ENCODE measurements around the gene CKMT2.
A peak's percentile ranks its signal among the peaks of the same experiment; 100 is the strongest.

DNA sequence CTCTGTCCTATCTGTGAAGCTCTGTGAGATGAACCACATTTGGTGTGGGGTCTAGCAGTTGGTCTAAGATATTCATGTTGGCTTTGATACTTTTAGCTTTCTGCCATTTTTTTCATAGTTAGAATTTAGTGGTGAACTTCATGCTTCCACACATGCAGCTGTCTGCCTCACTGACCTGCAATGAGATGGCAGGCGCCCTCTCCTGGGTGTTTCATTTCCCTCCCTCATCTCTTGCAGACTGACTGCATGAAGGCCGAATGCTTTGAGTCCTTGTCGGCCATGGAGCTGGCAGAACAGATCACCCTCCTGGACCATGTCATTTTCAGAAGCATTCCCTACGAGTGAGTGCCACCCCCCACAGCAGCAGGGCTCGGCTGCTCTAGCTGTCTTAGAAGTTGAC lies 26.1 kb upstream of the CKMT2 start:
- TF ChIP-seq EZH2 (IDR thresholded peaks at IDR 0.05; ENCODE audit: low read length, missing control alignments) = no peak
- TF ChIP-seq, protein P1, sequence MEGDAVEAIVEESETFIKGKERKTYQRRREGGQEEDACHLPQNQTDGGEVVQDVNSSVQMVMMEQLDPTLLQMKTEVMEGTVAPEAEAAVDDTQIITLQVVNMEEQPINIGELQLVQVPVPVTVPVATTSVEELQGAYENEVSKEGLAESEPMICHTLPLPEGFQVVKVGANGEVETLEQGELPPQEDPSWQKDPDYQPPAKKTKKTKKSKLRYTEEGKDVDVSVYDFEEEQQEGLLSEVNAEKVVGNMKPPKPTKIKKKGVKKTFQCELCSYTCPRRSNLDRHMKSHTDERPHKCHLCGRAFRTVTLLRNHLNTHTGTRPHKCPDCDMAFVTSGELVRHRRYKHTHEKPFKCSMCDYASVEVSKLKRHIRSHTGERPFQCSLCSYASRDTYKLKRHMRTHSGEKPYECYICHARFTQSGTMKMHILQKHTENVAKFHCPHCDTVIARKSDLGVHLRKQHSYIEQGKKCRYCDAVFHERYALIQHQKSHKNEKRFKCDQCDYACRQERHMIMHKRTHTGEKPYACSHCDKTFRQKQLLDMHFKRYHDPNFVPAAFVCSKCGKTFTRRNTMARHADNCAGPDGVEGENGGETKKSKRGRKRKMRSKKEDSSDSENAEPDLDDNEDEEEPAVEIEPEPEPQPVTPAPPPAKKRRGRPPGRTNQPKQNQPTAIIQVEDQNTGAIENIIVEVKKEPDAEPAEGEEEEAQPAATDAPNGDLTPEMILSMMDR (conservative IDR thresholded peaks at IDR 0.05 in 1 of 2, IDR thresholded peaks at IDR 0.05 in 1 of 2; ENCODE audit: low read depth in 1 of 2, low read length in 2 of 2) = peak in 1 of 2 donors; percentile 38

All from fibroblast of lung (primary cell).